ENCODE results near the gene GPR158. TPM values are rescaled to one million over a fixed set of nuclear protein-coding genes. Genes with fewer than 3 reads are reported as not detected.

GPR158 gene
- total and polyA plus RNA-seq, 11 donors = 0.05 TPM; not detected in 9

GRCh38 chr10:25232204-25232603 is 57.4 kb downstream of the GPR158 start:
- no peak for TF ChIP-seq POLR2A (IDR thresholded peaks at IDR 0.05)
- TF ChIP-seq, protein P1, sequence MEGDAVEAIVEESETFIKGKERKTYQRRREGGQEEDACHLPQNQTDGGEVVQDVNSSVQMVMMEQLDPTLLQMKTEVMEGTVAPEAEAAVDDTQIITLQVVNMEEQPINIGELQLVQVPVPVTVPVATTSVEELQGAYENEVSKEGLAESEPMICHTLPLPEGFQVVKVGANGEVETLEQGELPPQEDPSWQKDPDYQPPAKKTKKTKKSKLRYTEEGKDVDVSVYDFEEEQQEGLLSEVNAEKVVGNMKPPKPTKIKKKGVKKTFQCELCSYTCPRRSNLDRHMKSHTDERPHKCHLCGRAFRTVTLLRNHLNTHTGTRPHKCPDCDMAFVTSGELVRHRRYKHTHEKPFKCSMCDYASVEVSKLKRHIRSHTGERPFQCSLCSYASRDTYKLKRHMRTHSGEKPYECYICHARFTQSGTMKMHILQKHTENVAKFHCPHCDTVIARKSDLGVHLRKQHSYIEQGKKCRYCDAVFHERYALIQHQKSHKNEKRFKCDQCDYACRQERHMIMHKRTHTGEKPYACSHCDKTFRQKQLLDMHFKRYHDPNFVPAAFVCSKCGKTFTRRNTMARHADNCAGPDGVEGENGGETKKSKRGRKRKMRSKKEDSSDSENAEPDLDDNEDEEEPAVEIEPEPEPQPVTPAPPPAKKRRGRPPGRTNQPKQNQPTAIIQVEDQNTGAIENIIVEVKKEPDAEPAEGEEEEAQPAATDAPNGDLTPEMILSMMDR (IDR thresholded peaks at IDR 0.05) = no peak
- Histone ChIP-seq H3K27me3 (no peaks in the 10 kb centered on the region), H3K27ac (no peak overlapping the region), H3K36me3 (no peaks in the 10 kb centered on the region), H3K4me1 (no peaks in the 10 kb centered on the region), H3K9me3 (no peaks in the 10 kb centered on the region), H3K4me3 (no peak overlapping the region)
- DNase-seq (no peak), ATAC-seq (no peak)
- 57 to 64% (median 60%) methylated on average over 2 of the region's 2 CpGs for WGBS, 4 donors
- intact Hi-C loops (cut with DNase I) = loop anchor here in 1 of 10 donors (5.0 kb wide), 1 partner anchor 120 kb away; no protein-coding TSS in a partner anchor

DNA sequence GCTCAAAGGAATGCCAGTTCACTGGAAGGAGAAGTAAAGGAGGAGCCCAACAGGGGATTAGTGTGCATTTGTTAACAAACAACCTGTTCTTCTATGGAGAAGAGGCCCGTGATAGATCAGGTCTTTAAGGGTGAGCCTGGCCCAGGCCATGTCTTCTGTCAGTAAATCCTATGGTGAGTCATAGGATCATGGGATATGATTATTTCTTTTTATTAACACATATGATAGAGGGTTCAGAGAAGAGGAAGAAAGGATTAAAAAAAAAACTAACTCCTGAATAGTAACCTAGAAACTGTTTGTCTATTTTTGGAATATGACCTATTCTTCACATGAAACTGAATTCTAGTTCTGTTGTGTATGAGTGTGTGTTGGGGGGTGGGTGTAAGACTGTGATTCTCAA is 70.4 kb downstream of the GPR158 start:
- no peaks in the 10 kb centered on the region for H3K4me1 ChIP-seq
- no peaks in the 10 kb centered on the region for H3K36me3 ChIP-seq
- no peaks in the 10 kb centered on the region for H3K27me3 ChIP-seq
- no peak for DNase-seq
- TF ChIP-seq POLR2A (IDR thresholded peaks at IDR 0.05) = no peak
- TF ChIP-seq, protein P1 (IDR thresholded peaks at IDR 0.05) = no peak
- H3K4me3 ChIP-seq = no peak overlapping the region
- WGBS, 4 donors = 68 to 75% (median 72%) methylated on average over 1 of the region's 1 CpG
- H3K27ac ChIP-seq = no peak overlapping the region
- H3K9me3 ChIP-seq = no peaks in the 10 kb centered on the region
- intact Hi-C loops (cut with DNase I) = no loop called here
- no peak for ATAC-seq

- WGBS, 4 donors = 88 to 94% (median 89%) methylated on average over 5 of the region's 5 CpGs
- Histone ChIP-seq H3K27ac (no peak overlapping the region), H3K36me3 (no peaks in the 10 kb centered on the region), H3K27me3 (no peaks in the 10 kb centered on the region), H3K4me3 (no peak overlapping the region), H3K9me3 (no peaks in the 10 kb centered on the region), H3K4me1 (no peaks in the 10 kb centered on the region)
- ATAC-seq (no peak), DNase-seq (no peak)
- TF ChIP-seq, protein P1 (IDR thresholded peaks at IDR 0.05) = no peak
- no peak for TF ChIP-seq POLR2A (IDR thresholded peaks at IDR 0.05)
- intact Hi-C loops (cut with DNase I) = no loop called here
Observed at GRCh38 chr10:25257646-25258045, 82.8 kb downstream of the GPR158 start.

GRCh38 chr10:25261110-25261509 is 86.3 kb downstream of the GPR158 start:
- Histone ChIP-seq H3K27me3 (no peaks in the 10 kb centered on the region), H3K9me3 (no peaks in the 10 kb centered on the region), H3K4me3 (no peak overlapping the region), H3K27ac (no peak overlapping the region), H3K4me1 (no peaks in the 10 kb centered on the region), H3K36me3 (no peaks in the 10 kb centered on the region)
- intact Hi-C loops (cut with DNase I) = no loop called here
- WGBS, 4 donors = 49 to 68% (median 59%) methylated on average over 2 of the region's 2 CpGs
- DNase-seq = no peak
- ATAC-seq = no peak
- no peak for TF ChIP-seq POLR2A (IDR thresholded peaks at IDR 0.05)
- TF ChIP-seq, protein P1 (IDR thresholded peaks at IDR 0.05) = no peak
